ENCODE data around the gene MPO.

Gene MPO

DNA sequence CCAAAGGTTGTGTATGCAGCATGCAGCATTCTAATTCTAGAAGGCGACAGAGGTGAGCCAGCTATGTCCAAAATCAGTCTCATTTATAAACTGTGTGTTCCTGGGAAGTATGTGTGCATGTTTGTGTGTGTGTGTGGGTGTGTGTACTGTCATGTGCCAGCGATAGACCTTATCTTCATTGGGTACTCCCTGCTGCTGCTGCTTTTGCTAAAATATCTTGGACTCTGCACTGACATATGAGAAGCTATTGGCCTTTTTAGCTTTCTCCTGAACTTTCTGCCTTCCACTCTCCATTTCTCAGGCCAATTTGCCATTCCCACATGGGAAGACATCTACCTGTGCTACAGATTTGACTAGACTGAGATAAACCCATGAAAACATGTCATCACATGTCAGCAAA, 44.3 kb downstream of the MPO start:
- no peak for DNase-seq (ENCODE audit: low read depth)

DNA sequence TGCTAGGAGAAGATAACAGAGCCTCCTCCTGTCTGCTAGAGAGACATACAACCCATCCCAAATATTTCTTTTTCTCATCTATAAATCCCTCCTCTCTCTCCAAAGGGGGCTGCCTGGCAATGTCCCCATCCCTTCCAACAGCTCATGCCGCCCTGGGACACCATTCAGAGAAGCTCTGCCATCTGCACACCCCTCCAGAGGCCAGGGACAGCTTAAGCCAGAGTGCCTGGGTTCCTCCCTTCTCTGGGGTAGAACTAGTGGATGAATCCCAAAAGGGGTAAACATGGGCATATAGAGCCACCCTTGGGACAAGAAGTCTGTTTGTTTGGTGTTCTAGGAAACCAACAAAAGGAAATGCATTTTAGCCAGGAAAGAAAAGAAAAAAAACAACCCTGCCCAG, 44.9 kb downstream of the MPO start:
- no peak for DNase-seq (ENCODE audit: low read depth)

DNA sequence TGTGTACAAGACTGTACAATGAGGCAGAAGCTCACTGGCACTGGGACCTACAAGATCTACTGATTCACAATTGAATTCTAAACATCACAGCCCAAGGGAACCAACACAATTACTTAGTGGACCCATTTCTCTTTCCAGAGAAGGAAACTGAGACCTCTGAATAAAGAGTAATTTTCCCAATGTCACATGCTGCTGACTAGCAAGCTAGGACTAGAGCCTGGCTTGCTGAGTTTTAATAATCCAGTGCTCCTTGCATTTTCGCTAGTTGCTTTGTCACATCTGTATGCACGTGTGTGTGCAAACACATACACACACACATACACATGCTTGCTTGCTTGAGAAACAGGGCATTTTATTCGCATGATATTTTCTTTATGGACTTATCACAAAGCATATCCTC, 46.2 kb downstream of the MPO start:
- no peak for DNase-seq (ENCODE audit: low read depth)

DNA sequence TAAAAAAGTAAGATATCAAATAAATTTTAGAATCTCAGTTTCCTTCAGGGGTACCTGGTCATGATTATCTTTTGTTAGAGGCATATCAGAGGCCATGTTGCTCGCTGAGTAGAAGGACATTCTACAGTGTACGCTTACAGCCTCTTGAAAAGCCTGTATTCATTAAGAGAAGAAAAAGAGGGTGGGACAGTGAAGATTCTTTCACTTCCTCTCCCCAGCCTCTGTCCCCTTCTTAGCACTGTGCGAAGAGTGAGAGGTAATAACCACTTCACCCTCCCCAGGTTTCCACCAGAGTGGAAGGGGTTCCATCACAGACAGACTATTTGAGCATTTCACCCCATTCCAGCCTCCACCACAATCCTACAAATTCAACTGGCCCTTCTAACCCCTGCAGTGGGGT, 47.2 kb downstream of the MPO start:
- DNase-seq (ENCODE audit: low read depth) = no peak

DNA sequence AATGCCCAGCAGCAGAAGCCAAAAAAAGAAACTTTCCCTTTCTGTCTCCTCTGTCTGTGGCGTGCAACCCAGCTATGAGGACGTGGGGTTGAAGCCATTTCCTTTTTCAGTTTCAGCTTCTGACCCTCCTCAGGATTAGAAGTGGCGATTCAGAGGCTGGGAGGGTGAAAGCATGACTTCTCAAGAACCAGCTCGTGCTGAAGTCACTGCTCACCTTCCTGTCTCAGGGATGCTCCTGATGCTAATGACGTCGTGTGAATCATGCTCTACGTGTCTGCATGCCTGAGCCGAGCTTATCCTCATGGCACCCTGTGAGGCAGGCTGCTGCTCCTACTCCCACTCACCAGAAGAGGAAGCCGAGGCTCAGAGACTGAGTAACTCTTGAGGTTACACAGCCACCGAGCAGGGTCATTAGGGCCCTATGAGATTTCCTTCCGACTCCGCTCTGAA, 48.0 kb downstream of the MPO start:
- DNase-seq (ENCODE audit: low read depth) = peak; percentile 16

DNA sequence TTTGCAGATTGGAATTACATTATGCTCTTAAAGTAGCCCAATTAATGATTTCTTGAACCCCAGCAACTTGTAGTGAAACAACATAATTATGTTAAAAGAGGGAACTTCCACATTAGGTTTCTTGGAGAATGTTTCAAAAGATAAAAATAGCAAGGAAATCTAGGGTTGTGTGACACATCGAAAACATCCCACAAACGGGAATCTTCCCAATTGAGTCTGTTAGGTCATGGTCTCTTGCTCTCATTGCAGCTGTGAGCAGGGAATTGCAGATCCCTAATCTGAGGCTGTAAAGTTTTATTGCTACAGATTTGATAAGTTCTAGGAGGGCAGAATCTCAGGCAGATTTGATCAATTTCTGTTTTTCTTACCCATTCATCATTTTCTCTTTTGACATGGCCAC, 49.1 kb downstream of the MPO start:
- peak; percentile 17 for DNase-seq (ENCODE audit: low read depth)

DNA sequence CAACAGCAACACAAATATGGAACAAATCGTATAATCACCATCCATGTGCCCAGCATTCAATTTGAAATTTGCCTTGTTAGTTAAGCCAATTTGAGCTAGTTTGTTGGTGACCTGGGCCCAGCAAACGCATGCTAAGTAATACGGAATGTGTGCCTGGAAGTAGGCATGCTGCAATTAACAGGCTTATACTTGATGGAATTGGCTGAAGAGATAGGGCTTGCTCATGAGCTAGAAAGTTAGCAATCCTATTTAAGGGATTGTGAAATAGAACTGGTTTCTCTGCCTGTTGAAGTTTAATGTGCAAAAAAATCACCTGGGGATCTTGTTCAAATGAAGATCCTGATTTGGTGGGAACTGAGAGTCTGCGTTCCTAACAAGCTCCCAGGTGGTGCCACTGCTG, 50.9 kb downstream of the MPO start:
- no peak for DNase-seq (ENCODE audit: low read depth)

DNA sequence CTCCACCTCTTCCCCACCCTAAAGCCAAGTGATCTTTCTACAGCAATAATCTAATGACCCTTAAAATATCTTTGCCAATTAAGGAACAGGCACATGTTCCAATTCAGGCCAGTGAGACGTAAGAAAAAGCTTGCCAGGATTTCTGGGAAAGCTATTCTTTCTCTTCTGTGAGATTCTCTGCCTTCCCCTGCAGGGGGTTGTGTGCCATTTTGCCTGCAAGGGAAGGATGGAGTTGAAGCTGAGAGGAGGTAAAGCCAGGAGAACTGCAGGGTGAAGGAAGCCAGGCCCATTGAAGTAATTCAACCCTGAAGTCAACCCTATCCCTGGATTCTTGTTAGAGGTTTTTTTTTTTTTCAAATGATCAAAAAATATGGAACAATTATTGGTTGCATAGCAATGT, 51.4 kb downstream of the MPO start:
- DNase-seq (ENCODE audit: low read depth) = no peak

DNA sequence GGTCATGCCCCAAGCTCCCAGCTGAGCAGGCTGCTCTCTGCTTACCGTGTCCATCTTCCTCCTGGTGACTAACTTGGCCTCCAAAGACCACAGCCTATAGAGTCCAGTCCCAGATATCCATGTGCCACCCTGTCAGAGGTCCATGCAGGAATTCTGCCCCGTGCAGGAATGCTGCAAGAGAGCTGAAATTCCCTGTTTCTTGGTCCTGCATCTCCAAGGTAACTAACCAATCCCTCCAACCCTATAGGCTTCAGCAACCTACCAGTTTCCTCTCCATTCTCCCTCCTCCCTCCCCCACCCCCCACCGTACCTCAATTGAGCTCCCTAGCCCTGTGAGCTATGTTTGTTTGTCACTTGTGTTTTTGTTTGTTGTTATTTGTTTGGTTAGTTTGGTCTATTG, 52.1 kb downstream of the MPO start:
- no peak for DNase-seq (ENCODE audit: low read depth)

DNA sequence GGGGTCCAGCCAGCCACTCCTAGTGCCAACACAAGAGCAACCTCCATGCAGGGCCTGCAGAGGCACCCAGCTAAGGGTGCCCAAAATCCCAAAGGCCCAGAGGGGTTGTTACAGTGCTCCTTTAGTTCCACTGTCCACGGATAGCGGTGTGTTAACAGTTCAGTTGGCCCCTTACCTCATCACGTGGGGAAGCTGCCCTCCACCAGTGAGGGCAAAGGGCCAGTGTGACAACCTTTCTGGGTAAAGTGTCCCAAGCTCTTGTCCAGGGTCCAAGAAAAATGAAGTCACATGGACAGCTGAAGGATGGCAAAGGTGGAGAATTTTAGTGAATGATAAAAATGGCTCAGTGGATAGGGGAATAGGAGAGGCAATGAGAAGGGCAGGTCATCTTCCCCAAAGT, 53.0 kb downstream of the MPO start:
- DNase-seq (ENCODE audit: low read depth) = no peak

DNA sequence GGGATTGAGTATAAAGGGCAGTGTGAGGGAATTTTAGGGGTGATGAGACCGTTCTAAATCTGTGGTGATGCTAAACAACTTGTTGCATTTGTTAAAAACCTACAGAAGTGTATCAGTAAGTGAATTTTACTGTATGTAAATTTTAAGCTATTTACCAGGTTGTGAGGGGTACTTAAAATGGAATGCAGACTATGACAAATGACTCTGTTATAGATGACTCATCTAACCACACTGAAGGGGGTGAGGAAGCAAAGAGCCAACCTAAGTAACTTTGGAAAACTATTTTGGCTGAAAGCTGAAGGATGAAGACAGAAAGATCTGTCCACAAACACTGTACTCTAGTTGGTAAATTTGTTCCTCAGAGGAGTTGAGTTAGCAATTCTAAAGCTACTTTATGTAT, 56.4 kb downstream of the MPO start:
- DNase-seq (ENCODE audit: low read depth) = peak; percentile 17

Measured in GM04504 (cell line).